ENCODE results near the gene NBPF3.
"Not testable (repeated sequence)": the region's sequence is repeated elsewhere in the genome, so short reads cannot be mapped to it uniquely, and the experiment has no call there.

GRCh38 chr1:21440630-21441125 is 741 bp downstream of the NBPF3 start:
- TF ChIP-seq POLR2A, CTCF (IDR thresholded peaks at IDR 0.05): not testable (repeated sequence)

Data from esophagus squamous epithelium (tissue), 4 donors.